NCI-H146 (cell line): ENCODE data around the gene NDUFAF5.

Experiments used
- DNase-seq: peaks from one replicate; lab custom pipeline; 2025; lab: John Stamatoyannopoulos, UW

Gene NDUFAF5

GRCh38 chr20:13824459-13824858 is 39.6 kb downstream of the NDUFAF5 start:
- DNase-seq: no peak

GRCh38 chr20:13825465-13825864 is 40.6 kb downstream of the NDUFAF5 start:
- no peak for DNase-seq

- DNase-seq: no peak
Measured at GRCh38 chr20:13831476-13831875, 46.6 kb downstream of the NDUFAF5 start.

- DNase-seq: no peak
Measured at GRCh38 chr20:13838664-13839063, 53.8 kb downstream of the NDUFAF5 start.

- no peak for DNase-seq
Measured at GRCh38 chr20:13839421-13840092, 54.7 kb downstream of the NDUFAF5 start.

- DNase-seq: no peak
Measured at GRCh38 chr20:13840093-13840465, 55.3 kb downstream of the NDUFAF5 start.

GRCh38 chr20:13841206-13841605 is 56.4 kb downstream of the NDUFAF5 start:
- DNase-seq: no peak

GRCh38 chr20:13844296-13844695 is 59.5 kb downstream of the NDUFAF5 start:
- no peak for DNase-seq

GRCh38 chr20:13851279-13851678 is 66.5 kb downstream of the NDUFAF5 start:
- no peak for DNase-seq

GRCh38 chr20:13852306-13852705 is 67.5 kb downstream of the NDUFAF5 start:
- no peak for DNase-seq

GRCh38 chr20:13855613-13856012 is 70.8 kb downstream of the NDUFAF5 start:
- no peak for DNase-seq

GRCh38 chr20:13856354-13856753 is 71.5 kb downstream of the NDUFAF5 start:
- DNase-seq: no peak

- no peak for DNase-seq
Measured at GRCh38 chr20:13857304-13857703, 72.5 kb downstream of the NDUFAF5 start.

- no peak for DNase-seq
Measured at GRCh38 chr20:13857961-13858360, 73.1 kb downstream of the NDUFAF5 start.

GRCh38 chr20:13858439-13858838 is 73.6 kb downstream of the NDUFAF5 start:
- no peak for DNase-seq

GRCh38 chr20:13858871-13859270 is 74.0 kb downstream of the NDUFAF5 start:
- DNase-seq: no peak

- DNase-seq: no peak
Measured at GRCh38 chr20:13862245-13862644, 77.4 kb downstream of the NDUFAF5 start.

GRCh38 chr20:13863244-13863643 is 78.4 kb downstream of the NDUFAF5 start:
- DNase-seq: no peak

GRCh38 chr20:13865156-13865555 is 80.3 kb downstream of the NDUFAF5 start:
- DNase-seq: no peak

- DNase-seq: peak; percentile 26
Measured at GRCh38 chr20:13865791-13866351, 81.0 kb downstream of the NDUFAF5 start.

GRCh38 chr20:13868331-13868730 is 83.5 kb downstream of the NDUFAF5 start:
- no peak for DNase-seq

GRCh38 chr20:13870170-13870748 is 85.4 kb downstream of the NDUFAF5 start:
- no peak for DNase-seq
